T-helper 2 cell treated with Interferon-gamma antibody and Interleukin-4, amounts not matched to agents 5 μg/mL and 100 μg/mL, for 36 hours (primary cell): ENCODE results near the gene MRPL16.

Source experiments
- DNase-seq: peaks from one replicate; pipeline ENCODE4 v3.0.0; 2021; ENCODE audit warnings: low spot score
- H3K27ac Mint-ChIP-seq: one replicate; pipeline ENCODE4 v1.8.0; 2021; ENCODE audit warnings: mild to moderate bottlenecking, mixed read lengths
- H3K27me3 Mint-ChIP-seq: one replicate; pipeline ENCODE4 v1.8.0; 2021; ENCODE audit warnings: low read depth, mixed read lengths
- H3K36me3 Mint-ChIP-seq: one replicate; pipeline ENCODE4 v1.8.0; 2021; ENCODE audit warnings: low read depth, mixed read lengths
- H3K4me1 Mint-ChIP-seq: one replicate; pipeline ENCODE4 v1.8.0; 2021; ENCODE audit warnings: low read depth, mixed read lengths
- H3K4me3 Mint-ChIP-seq: one replicate; pipeline ENCODE4 v1.8.0; 2022; ENCODE audit warnings: mild to moderate bottlenecking, moderate library complexity, mixed read lengths
- H3K9me3 Mint-ChIP-seq: one replicate; pipeline ENCODE4 v1.8.0; 2021; ENCODE audit warnings: mixed read lengths

The MRPL16 gene

DNA sequence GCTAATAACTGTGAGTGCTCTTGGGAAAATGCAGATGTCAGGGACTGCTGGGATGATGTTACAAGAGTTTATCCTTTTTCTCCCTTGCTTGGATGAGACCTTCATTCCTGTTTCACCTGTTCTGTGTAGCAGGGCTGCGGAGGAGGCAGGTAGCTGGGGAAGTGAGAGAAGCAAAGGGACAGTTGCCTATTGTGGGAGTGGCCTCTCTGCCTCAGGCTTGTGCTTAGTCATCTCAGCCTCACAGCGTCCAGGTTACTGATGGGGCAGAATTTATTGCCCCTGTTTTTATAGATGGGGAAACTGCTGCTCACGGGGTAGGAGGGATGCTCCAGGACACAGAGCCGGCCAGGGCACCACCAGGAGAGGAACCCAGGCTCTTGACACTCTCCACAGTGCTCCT lies 53.7 kb downstream of the MRPL16 start:
- no peak for DNase-seq
- Mint-ChIP-seq H3K4me3 (peak overlapping the region; percentile 86), H3K4me1 (peaks cover 23% of the 10 kb centered on the region), H3K36me3 (peaks cover 15% of the 10 kb centered on the region), H3K27me3 (peaks cover 28% of the 10 kb centered on the region), H3K27ac (no peak overlapping the region), H3K9me3 (no peaks in the 10 kb centered on the region)

DNA sequence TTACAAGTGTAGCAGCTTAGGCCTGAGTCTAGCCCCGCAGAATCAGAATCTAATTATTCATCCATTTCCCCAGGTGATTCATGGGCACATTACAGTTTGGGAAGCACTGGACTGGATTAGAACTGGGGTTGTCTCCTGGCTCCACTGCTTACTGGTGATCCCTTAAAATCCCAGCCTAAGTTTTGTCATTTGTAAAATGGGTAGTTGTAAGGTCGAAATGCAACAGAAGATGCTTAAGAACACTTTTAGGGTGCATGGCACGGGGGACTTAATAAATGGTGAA lies 54.1 kb downstream of the MRPL16 start:
- peaks cover 23% of the 10 kb centered on the region for H3K4me1 Mint-ChIP-seq
- H3K27me3 Mint-ChIP-seq, result peaks cover 28% of the 10 kb centered on the region
- H3K36me3 Mint-ChIP-seq, result peaks cover 15% of the 10 kb centered on the region
- peak overlapping the region; percentile 86 for H3K4me3 Mint-ChIP-seq
- H3K27ac Mint-ChIP-seq, result no peak overlapping the region
- DNase-seq, result no peak
- no peaks in the 10 kb centered on the region for H3K9me3 Mint-ChIP-seq
